Mucosa of descending colon (tissue), 3 donors: ENCODE measurements around the gene RFX7. TPM values are rescaled to one million over a fixed set of nuclear protein-coding genes. Genes with fewer than 3 reads are reported as not detected.
"Not testable (repeated sequence)": the region's sequence is repeated elsewhere in the genome, so short reads cannot be mapped to it uniquely, and the experiment has no call there.

Experiments
- ATAC-seq: fragments of 200-7000 bp; cut with Tn5 transposase; one replicate; pipeline ENCODE4 v1.9.1; 2020; ENCODE audit warnings: mild to moderate bottlenecking, moderate library complexity
- DNase-seq, 3 donors: peaks; one replicate each; pipeline ENCODE4 v3.0.0-alpha.2; 2020
- H3K36me3 ChIP-seq: fragments of 200-600 bp; one replicate; pipeline ENCODE4 v1.8.0; 2021; ENCODE audit warnings: low read depth, mild to moderate bottlenecking
- H3K4me1 ChIP-seq: fragments of 200-600 bp; one replicate; pipeline ENCODE4 v1.8.0; 2021; ENCODE audit warnings: low read depth, mild to moderate bottlenecking
- H3K4me3 ChIP-seq: fragments of 200-600 bp; one replicate; pipeline ENCODE4 v1.8.0; 2021; ENCODE audit warnings: mild to moderate bottlenecking
- H3K9me3 ChIP-seq: fragments of 200-600 bp; one replicate; pipeline ENCODE4 v1.8.0; 2021; ENCODE audit warnings: mild to moderate bottlenecking
- CTCF ChIP-seq: fragments of 200-600 bp; IDR thresholded peaks from one replicate; pipeline ENCODE4 v1.8.0; 2022; ENCODE audit warnings: antibody characterized with exemption, mild to moderate bottlenecking
- intact Hi-C, 2 donors: fragments of 100-400 bp; cut with DNase I in 1 of 2; cut with micrococcal nuclease in 1 of 2; formaldehyde crosslinking; loops; one replicate each; pipeline versions ENCODE4 v1.11.0 to v1.11.1; 2022; cut with DNase I, micrococcal nuclease
- total RNA-seq, 3 donors: library from RNA; stranded (reverse); fragmentation: NEBNext Ultra II Directional in 2 of 3; extraction: Animal tissue kit (Norgen Biotek cat#: 25700) in 2 of 3; gene quantifications; one replicate each; pipeline versions ENCODE4 v1.2.1 to v1.2.4, GENCODE V29; 2021 to 2023
- donor health status: DM: no; HTN: no; CAD: no; lungs with moderate emphysema.
- donor health status: DM: no; HTN: no; CAD: no.
- donor health status: DM: no; HTN: yes; CAD: no.

The RFX7 gene
- total RNA-seq, 3 donors from 2014 or later, result 12.0 to 12.9 (median 12.1) TPM

DNA sequence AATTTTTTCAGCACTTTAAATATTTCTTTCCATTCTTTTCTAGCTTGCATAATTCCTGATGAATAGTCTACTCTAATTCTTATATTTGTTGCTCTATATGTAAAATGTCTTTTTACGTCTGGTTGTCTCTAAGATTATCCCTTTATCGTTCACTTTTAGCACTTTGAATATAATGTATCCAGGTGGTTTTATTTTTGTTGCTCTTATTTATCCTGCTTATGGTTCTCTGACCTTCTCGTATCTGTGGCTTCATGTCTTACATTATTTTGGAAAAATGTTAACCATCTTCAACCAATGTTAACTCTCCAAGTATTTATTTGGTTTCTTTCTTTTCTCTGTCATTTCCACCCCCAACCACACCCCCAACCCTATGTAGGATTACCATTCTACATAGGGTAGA lies 30.0 kb upstream of the RFX7 start:
- H3K9me3 ChIP-seq, result no peaks in the 10 kb centered on the region
- H3K4me3 ChIP-seq, result no peak overlapping the region
- TF ChIP-seq CTCF, result no peak
- intact Hi-C loops, result no loop called here
- ATAC-seq (no peak), DNase-seq (no peak)
- no peaks in the 10 kb centered on the region for H3K36me3 ChIP-seq
- no peaks in the 10 kb centered on the region for H3K4me1 ChIP-seq

GRCh38 chr15:56272454-56272853 lies 28.8 kb upstream of the RFX7 start:
- DNase-seq (no peak), ATAC-seq (no peak)
- H3K9me3 ChIP-seq, result no peaks in the 10 kb centered on the region
- intact Hi-C loops, result no loop called here
- no peaks in the 10 kb centered on the region for H3K4me1 ChIP-seq
- no peaks in the 10 kb centered on the region for H3K36me3 ChIP-seq
- TF ChIP-seq CTCF, result no peak
- no peak overlapping the region for H3K4me3 ChIP-seq

DNA sequence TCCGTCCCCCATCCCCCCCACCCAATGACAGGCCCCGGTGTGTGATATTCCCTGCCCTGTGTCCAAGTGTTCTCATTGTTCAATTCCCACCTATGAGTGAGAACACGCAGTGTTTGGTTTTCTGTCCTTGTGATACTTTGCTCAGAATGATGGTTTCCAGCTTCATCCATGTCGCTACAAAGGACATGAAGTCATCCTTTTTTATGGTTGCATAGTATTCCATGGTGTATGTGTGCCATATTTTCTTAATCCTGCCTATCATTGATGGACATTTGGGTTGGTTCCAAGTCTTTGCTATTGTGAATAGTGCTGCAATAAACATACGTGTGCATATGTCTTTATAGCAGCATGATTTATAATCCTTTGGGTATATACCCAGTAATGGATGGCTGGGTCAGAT lies 22.8 kb upstream of the RFX7 start:
- H3K36me3 ChIP-seq, intact Hi-C loops, H3K9me3 ChIP-seq: not testable (repeated sequence)

GRCh38 chr15:56261854-56262509 lies 18.3 kb upstream of the RFX7 start:
- ATAC-seq, result peak; percentile 100
- no peaks in the 10 kb centered on the region for H3K36me3 ChIP-seq
- DNase-seq, result peak; percentile 59 to 75 (median 63)
- H3K4me3 ChIP-seq, result no peak overlapping the region
- H3K4me1 ChIP-seq, result no peaks in the 10 kb centered on the region
- no peaks in the 10 kb centered on the region for H3K9me3 ChIP-seq
- no peak for TF ChIP-seq CTCF
- intact Hi-C loops, result loop anchor here in 1 of 2 donors (5.0 kb wide), 1 partner anchor 105 kb away; the partner anchor contains the start of gene TEX9

More for the DNA sequence above, 22.8 kb upstream of the RFX7 start:
- ATAC-seq, H3K4me1 ChIP-seq, DNase-seq, H3K4me3 ChIP-seq: not testable (repeated sequence)

- H3K36me3 ChIP-seq, H3K4me3 ChIP-seq, intact Hi-C loops, DNase-seq, ATAC-seq, H3K9me3 ChIP-seq, H3K4me1 ChIP-seq: not testable (repeated sequence)
These were observed 13.6 kb upstream of the RFX7 start for GRCh38 chr15:56257306-56257705.

GRCh38 chr15:56254265-56254664 lies 10.6 kb upstream of the RFX7 start:
- no peak for TF ChIP-seq CTCF
- no peak for ATAC-seq
- DNase-seq, result no peak
- intact Hi-C loops, result no loop called here
- Histone ChIP-seq H3K4me3 (no peak overlapping the region), H3K36me3 (no peaks in the 10 kb centered on the region), H3K9me3 (no peaks in the 10 kb centered on the region), H3K4me1 (no peaks in the 10 kb centered on the region)

GRCh38 chr15:56252386-56252785 lies 8.7 kb upstream of the RFX7 start:
- Histone ChIP-seq H3K4me1 (no peaks in the 10 kb centered on the region), H3K9me3 (no peaks in the 10 kb centered on the region), H3K36me3 (no peaks in the 10 kb centered on the region), H3K4me3 (no peak overlapping the region)
- intact Hi-C loops, result no loop called here
- no peak for TF ChIP-seq CTCF
- DNase-seq (no peak), ATAC-seq (no peak)
